B cell (primary cell): ENCODE results near the gene MEX3A.

Experiments used
- CTCF ChIP-seq: fragments of 200-600 bp; IDR thresholded peaks from one replicate; pipeline ENCODE4 v1.8.0; 2022; ENCODE audit warnings: antibody characterized with exemption, mild to moderate bottlenecking
- EZH2 ChIP-seq: IDR thresholded peaks from 2 replicates; pipeline ENCODE4 v1.6.1; 2012; ENCODE audit warnings: borderline replicate concordance, low read depth, mild to moderate bottlenecking, moderate library complexity, low read length; ENCODE audit not compliant: insufficient read depth, poor library complexity, severe bottlenecking

GRCh38 chr1:156064615-156065014, 17.6 kb downstream of the MEX3A start:
- TF ChIP-seq CTCF (no peak), EZH2 (no peak)
